MCF 10A (cell line): ENCODE data around the gene WDR48. TPM values are rescaled to one million over a fixed set of nuclear protein-coding genes. Genes with fewer than 3 reads are reported as not detected.
A peak's percentile ranks its signal among the peaks of the same experiment; 100 is the strongest.

Source experiments
- BruUV-seq: library from RNA; stranded (reverse); fragments of 400-500 nt; replicated peaks from 2 replicates; lab custom pipeline; 2021; lab: Mats Ljungman, UMichigan
- CTCF ChIA-PET: fragments of 300-600 bp; sonication (Branson Sonifier 250); formaldehyde crosslinking; extraction: SDS; loops from one replicate; lab custom pipeline; 2021; ENCODE audit warnings: antibody characterized with exemption, inconsistent platforms; lab: Yijun Ruan, JAX
- POLR2A ChIA-PET: fragments of 300-600, 350-650 bp; sonication (Branson Sonifier 250); formaldehyde crosslinking; extraction: SDS; loops from one replicate; lab custom pipeline; 2020; ENCODE audit warnings: antibody characterized with exemption, inconsistent platforms; lab: Yijun Ruan, JAX
- DNase-seq: peaks from one replicate; pipeline ENCODE4 v3.0.0-alpha.2; 2018; ENCODE audit not compliant: unreplicated experiment
- H3K27ac Mint-ChIP-seq: one replicate; pipeline ENCODE4 v1.8.0; 2022; ENCODE audit warnings: mild to moderate bottlenecking, low read depth, mixed read lengths; ENCODE audit not compliant: unreplicated experiment
- H3K27me3 Mint-ChIP-seq: one replicate; pipeline ENCODE4 v1.8.0; 2022; ENCODE audit warnings: mixed read lengths; ENCODE audit not compliant: insufficient read depth, unreplicated experiment
- H3K36me3 Mint-ChIP-seq: one replicate; pipeline ENCODE4 v1.8.0; 2022; ENCODE audit warnings: mild to moderate bottlenecking, moderate library complexity, mixed read lengths; ENCODE audit not compliant: insufficient read depth, unreplicated experiment
- H3K4me1 Mint-ChIP-seq: one replicate; pipeline ENCODE4 v1.8.0; 2022; ENCODE audit warnings: mixed read lengths; ENCODE audit not compliant: insufficient read depth, unreplicated experiment
- H3K4me3 Mint-ChIP-seq: one replicate; pipeline ENCODE4 v1.8.0; 2022; ENCODE audit warnings: mild to moderate bottlenecking, moderate library complexity, mixed read lengths; ENCODE audit not compliant: unreplicated experiment
- H3K9me3 Mint-ChIP-seq: one replicate; pipeline ENCODE4 v1.8.0; 2022; ENCODE audit warnings: mixed read lengths; ENCODE audit not compliant: unreplicated experiment
- CTCF ChIP-seq: fragments of 200-600 bp; IDR thresholded peaks from one replicate; pipeline ENCODE4 v1.8.0; 2022; ENCODE audit warnings: antibody characterized with exemption, mild to moderate bottlenecking; ENCODE audit not compliant: unreplicated experiment
- intact Hi-C: fragments of 100-400 bp; cut with micrococcal nuclease; formaldehyde crosslinking; loops from 2 replicates; pipeline ENCODE4 v1.14.1; 2022
- total RNA-seq: library from RNA; stranded (reverse); gene quantifications from 2 replicates; pipeline ENCODE4 v1.2.3, GENCODE V29; 2022

The WDR48 gene
- total RNA-seq, 1 experiment from 2014 or later = 26.0 TPM

DNA sequence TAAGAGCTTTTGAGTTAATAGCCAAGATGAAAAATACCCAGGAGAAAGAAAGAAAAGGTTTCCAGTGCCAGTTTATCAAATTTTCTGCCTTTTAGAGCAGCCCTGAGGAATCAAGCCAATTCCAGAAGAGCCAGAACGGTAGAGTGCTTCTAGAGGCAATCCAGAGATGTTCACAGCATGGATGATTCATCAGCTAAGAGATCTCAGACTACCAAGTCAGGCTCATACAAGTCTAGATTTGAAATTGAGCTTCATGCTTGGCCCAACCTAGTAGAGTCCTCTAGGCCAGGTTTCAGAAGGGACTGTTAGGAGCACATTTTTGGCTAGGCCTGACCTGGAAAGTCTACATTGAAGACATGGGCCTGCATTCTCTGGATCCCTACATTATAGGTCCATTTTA is 15.5 kb downstream of the WDR48 start:
- H3K9me3 Mint-ChIP-seq = no peaks in the 10 kb centered on the region
- intact Hi-C loops = no loop called here
- ChIA-PET CTCF (interaction anchor here (0.5 to 1.2 kb wide), 10 partner anchors 12 to 571 kb away, joined by 3 to 9 read pairs (median 3); no protein-coding TSS in a partner anchor), POLR2A (interaction anchor here (0.6 to 0.8 kb wide), 2 partner anchors 11 to 571 kb away, joined by 3 read pairs; no protein-coding TSS in a partner anchor)
- no peaks in the 10 kb centered on the region for H3K27me3 Mint-ChIP-seq
- no TSS peak for BruUV-seq
- DNase-seq = peak; percentile 14
- peaks cover 5% of the 10 kb centered on the region for H3K4me1 Mint-ChIP-seq
- H3K27ac Mint-ChIP-seq = no peak overlapping the region
- peaks cover 27% of the 10 kb centered on the region for H3K36me3 Mint-ChIP-seq
- no peak for TF ChIP-seq CTCF
- H3K4me3 Mint-ChIP-seq = no peak overlapping the region

- peaks cover 5% of the 10 kb centered on the region for H3K4me1 Mint-ChIP-seq
- DNase-seq = no peak
- CTCF ChIA-PET = interaction anchor here (1.3 to 2.2 kb wide), 2 partner anchors 20 to 220 kb away, joined by 4 to 9 read pairs; no protein-coding TSS in a partner anchor
- no peaks in the 10 kb centered on the region for H3K9me3 Mint-ChIP-seq
- no peak overlapping the region for H3K27ac Mint-ChIP-seq
- peaks cover 27% of the 10 kb centered on the region for H3K36me3 Mint-ChIP-seq
- intact Hi-C loops = no loop called here
- no peak overlapping the region for H3K4me3 Mint-ChIP-seq
- H3K27me3 Mint-ChIP-seq = no peaks in the 10 kb centered on the region
- BruUV-seq = no TSS peak
- POLR2A ChIA-PET = interaction anchor here (0.7 kb wide), 1 partner anchor 41 kb away, joined by 3 read pairs; no protein-coding TSS in a partner anchor
- TF ChIP-seq CTCF = no peak
Observed at GRCh38 chr3:39068556-39068955, 16.7 kb downstream of the WDR48 start.

DNA sequence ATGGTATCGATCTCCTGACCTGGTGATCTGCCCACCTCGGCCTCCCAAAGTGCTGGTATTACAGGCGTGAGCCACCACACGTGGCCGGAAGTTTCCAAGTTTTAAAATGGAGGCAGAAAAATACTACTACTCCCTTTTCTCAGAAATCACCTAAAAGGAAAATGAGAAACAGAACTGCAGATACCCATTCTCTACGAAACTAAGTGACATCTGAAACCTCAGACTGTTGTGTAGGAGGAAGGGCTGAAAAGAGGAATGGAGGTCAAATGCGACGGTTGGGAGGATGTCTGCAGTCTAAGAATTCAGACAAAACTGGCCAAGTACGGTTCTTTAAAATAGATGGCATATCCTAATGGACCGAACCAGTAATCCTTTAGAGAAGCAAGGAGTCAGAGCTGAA is 24.1 kb downstream of the WDR48 start:
- Mint-ChIP-seq H3K4me3 (no peak overlapping the region), H3K27ac (no peak overlapping the region), H3K36me3 (peaks cover 43% of the 10 kb centered on the region), H3K27me3 (no peaks in the 10 kb centered on the region), H3K4me1 (no peaks in the 10 kb centered on the region), H3K9me3 (no peaks in the 10 kb centered on the region)
- POLR2A ChIA-PET = interaction anchor here (1.0 to 2.4 kb wide), 2 partner anchors 11 to 24 kb away, joined by 3 to 5 read pairs; partner anchors contain the start of genes SCN11A and WDR48
- no TSS peak for BruUV-seq
- no peak for DNase-seq
- intact Hi-C loops = no loop called here
- CTCF ChIA-PET = interaction anchor here (0.9 to 1.9 kb wide), 2 partner anchors 27 to 216 kb away, joined by 3 to 8 read pairs; no protein-coding TSS in a partner anchor
- TF ChIP-seq CTCF = no peak

GRCh38 chr3:39079530-39079929 is 27.7 kb downstream of the WDR48 start:
- Mint-ChIP-seq H3K9me3 (no peaks in the 10 kb centered on the region), H3K4me3 (no peak overlapping the region), H3K4me1 (no peaks in the 10 kb centered on the region), H3K36me3 (peaks cover 48% of the 10 kb centered on the region), H3K27me3 (no peaks in the 10 kb centered on the region), H3K27ac (no peak overlapping the region)
- intact Hi-C loops = no loop called here
- no peak for DNase-seq
- ChIA-PET CTCF (interaction anchor here (1.1 kb wide), 1 partner anchor 209 kb away, joined by 7 read pairs; no protein-coding TSS in a partner anchor), POLR2A (no interaction called here)
- no peak for TF ChIP-seq CTCF
- no TSS peak for BruUV-seq
